ENCODE results near the gene NDRG3. TPM values are rescaled to one million over a fixed set of nuclear protein-coding genes. Genes with fewer than 3 reads are reported as not detected.

NDRG3 gene
- total RNA-seq, 1 donor from 2014 or later = 11.3 TPM

DNA sequence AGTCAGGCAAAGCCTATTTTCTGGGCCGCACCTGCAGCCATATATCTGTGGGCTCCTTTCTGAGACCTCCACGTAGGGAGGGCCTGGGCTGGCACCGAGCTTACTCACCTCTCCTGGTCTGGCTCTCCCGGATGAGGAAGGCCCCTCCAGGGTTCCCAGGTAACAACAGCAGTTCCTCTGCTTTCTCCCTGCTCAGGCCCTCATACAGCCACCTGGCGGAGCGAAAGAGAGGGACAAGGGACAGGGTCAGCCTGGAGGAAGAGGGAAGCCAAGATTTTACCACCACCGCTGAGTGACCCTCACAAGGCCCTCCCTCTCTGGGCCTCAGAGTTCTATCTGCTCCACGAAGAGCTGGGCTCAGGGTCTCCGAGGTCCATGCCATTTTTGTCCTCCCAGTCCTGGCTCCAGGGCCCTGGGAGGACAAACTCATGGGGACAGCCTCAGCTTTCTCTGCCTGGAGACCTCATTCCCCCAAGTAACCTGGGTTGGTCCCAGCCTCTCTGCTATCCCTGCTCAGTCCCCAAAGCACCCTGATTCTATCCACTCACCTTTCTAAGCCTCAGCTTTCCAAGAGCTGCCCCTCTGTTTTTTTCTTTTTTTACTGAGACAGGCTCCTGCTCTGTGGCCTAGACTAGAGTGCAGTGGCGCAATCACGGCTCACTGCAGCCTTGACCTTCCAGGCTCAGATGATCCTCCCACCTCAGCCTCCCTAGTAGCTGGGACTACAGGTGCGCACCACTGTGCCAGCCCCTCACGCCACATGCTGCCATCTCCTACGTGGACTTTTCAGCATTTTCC, 113.2 kb downstream of the NDRG3 start:
- TF ChIP-seq, protein P1, sequence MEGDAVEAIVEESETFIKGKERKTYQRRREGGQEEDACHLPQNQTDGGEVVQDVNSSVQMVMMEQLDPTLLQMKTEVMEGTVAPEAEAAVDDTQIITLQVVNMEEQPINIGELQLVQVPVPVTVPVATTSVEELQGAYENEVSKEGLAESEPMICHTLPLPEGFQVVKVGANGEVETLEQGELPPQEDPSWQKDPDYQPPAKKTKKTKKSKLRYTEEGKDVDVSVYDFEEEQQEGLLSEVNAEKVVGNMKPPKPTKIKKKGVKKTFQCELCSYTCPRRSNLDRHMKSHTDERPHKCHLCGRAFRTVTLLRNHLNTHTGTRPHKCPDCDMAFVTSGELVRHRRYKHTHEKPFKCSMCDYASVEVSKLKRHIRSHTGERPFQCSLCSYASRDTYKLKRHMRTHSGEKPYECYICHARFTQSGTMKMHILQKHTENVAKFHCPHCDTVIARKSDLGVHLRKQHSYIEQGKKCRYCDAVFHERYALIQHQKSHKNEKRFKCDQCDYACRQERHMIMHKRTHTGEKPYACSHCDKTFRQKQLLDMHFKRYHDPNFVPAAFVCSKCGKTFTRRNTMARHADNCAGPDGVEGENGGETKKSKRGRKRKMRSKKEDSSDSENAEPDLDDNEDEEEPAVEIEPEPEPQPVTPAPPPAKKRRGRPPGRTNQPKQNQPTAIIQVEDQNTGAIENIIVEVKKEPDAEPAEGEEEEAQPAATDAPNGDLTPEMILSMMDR (IDR thresholded peaks at IDR 0.05; ENCODE audit: insufficient read depth, low read length, severe bottlenecking) = no peak
- DNase-seq (ENCODE audit: low read depth) = no peak
- Histone ChIP-seq H3K27me3 (ENCODE audit: control insufficient read depth, insufficient read depth, low read length) (no peaks in the 10 kb centered on the region), H3K4me3 (ENCODE audit: low read depth, low read length) (no peak overlapping the region), H3K36me3 (ENCODE audit: control insufficient read depth, insufficient read depth, low read length) (no peaks in the 10 kb centered on the region)
- no peak for FAIRE-seq

DNA sequence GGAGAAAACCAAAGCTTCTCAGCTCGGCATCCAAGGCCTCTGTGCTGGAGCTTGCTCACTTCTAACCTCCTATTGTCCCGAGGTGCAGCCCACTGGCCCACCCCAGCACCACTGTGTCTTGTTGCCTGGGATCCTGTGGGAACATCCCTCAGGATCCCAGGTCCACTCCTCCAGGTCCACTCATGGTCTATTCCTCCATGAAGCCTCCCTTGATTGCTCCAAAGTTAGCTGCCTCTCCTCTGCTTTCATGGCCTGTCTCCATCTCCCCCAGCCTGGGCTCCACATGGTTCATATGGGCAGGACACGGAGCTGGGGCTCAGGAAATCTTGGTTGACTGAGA, 113.8 kb downstream of the NDRG3 start:
- TF ChIP-seq, protein P1 (IDR thresholded peaks at IDR 0.05; ENCODE audit: insufficient read depth, low read length, severe bottlenecking) = no peak
- Histone ChIP-seq H3K4me3 (ENCODE audit: low read depth, low read length) (no peak overlapping the region), H3K27me3 (ENCODE audit: control insufficient read depth, insufficient read depth, low read length) (no peaks in the 10 kb centered on the region), H3K36me3 (ENCODE audit: control insufficient read depth, insufficient read depth, low read length) (no peaks in the 10 kb centered on the region)
- DNase-seq (ENCODE audit: low read depth) (no peak), FAIRE-seq (no peak)

- DNase-seq (ENCODE audit: low read depth) (peak; percentile 57), FAIRE-seq (peak; percentile 23)
- TF ChIP-seq, protein P1 (IDR thresholded peaks at IDR 0.05; ENCODE audit: insufficient read depth, low read length, severe bottlenecking) = no peak
- Histone ChIP-seq H3K36me3 (ENCODE audit: control insufficient read depth, insufficient read depth, low read length) (no peaks in the 10 kb centered on the region), H3K27me3 (ENCODE audit: control insufficient read depth, insufficient read depth, low read length) (no peaks in the 10 kb centered on the region), H3K4me3 (ENCODE audit: low read depth, low read length) (no peak overlapping the region)
These were observed 114.2 kb downstream of the NDRG3 start for GRCh38 chr20:36631646-36632045.

- H3K36me3 ChIP-seq (ENCODE audit: control insufficient read depth, insufficient read depth, low read length) = no peaks in the 10 kb centered on the region
- DNase-seq (ENCODE audit: low read depth) (no peak), FAIRE-seq (no peak)
- TF ChIP-seq, protein P1 (IDR thresholded peaks at IDR 0.05; ENCODE audit: insufficient read depth, low read length, severe bottlenecking) = no peak
- no peaks in the 10 kb centered on the region for H3K27me3 ChIP-seq (ENCODE audit: control insufficient read depth, insufficient read depth, low read length)
- no peak overlapping the region for H3K4me3 ChIP-seq (ENCODE audit: low read depth, low read length)
These were observed 115.9 kb downstream of the NDRG3 start for GRCh38 chr20:36629719-36630681.

- TF ChIP-seq, protein P1 (IDR thresholded peaks at IDR 0.05; ENCODE audit: insufficient read depth, low read length, severe bottlenecking) = no peak
- H3K27me3 ChIP-seq (ENCODE audit: control insufficient read depth, insufficient read depth, low read length) = no peaks in the 10 kb centered on the region
- H3K4me3 ChIP-seq (ENCODE audit: low read depth, low read length) = no peak overlapping the region
- DNase-seq (ENCODE audit: low read depth) (no peak), FAIRE-seq (no peak)
- no peaks in the 10 kb centered on the region for H3K36me3 ChIP-seq (ENCODE audit: control insufficient read depth, insufficient read depth, low read length)
These were observed 117.8 kb downstream of the NDRG3 start for GRCh38 chr20:36628076-36628475.
